ENCODE data around the gene FUCA2. TPM values are rescaled to one million over a fixed set of nuclear protein-coding genes. Genes with fewer than 3 reads are reported as not detected.

The FUCA2 gene
- total and polyA plus RNA-seq, 7 donors, result 14.9 to 51.4 (median 22.7) TPM

GRCh38 chr6:143496974-143497373, 14.5 kb downstream of the FUCA2 start:
- no peak for DNase-seq
- TF ChIP-seq EP300 (IDR thresholded peaks at IDR 0.05) (no peak), POLR2A (IDR thresholded peaks at IDR 0.05) (no peak), CTCF (IDR thresholded peaks at IDR 0.05) (no peak), POLR2AphosphoS5 (IDR thresholded peaks at IDR 0.05) (no peak)
- WGBS, 2 donors, result 98 to 100% methylated on average over 1 of the region's 1 CpG

GRCh38 chr6:143490775-143491174, 20.7 kb downstream of the FUCA2 start:
- H3K27me3 ChIP-seq, result no peaks in the 10 kb centered on the region
- no peak overlapping the region for H3K4me3 ChIP-seq
- no peaks in the 10 kb centered on the region for H3K9me3 ChIP-seq
- peaks cover 0 to 28% (median 4%) of the 10 kb centered on the region in 4 donors for H3K36me3 ChIP-seq
- TF ChIP-seq CTCF (IDR thresholded peaks at IDR 0.05) (no peak), EP300 (IDR thresholded peaks at IDR 0.05) (no peak), POLR2AphosphoS5 (IDR thresholded peaks at IDR 0.05) (no peak), POLR2A (IDR thresholded peaks at IDR 0.05) (no peak)
- intact Hi-C loops (cut with DNase I), result no loop called here
- H3K27ac ChIP-seq, result no peak overlapping the region
- H3K4me1 ChIP-seq, result no peaks in the 10 kb centered on the region
- 96% methylated on average over 8 of the region's 8 CpGs for WGBS, 2 donors
- DNase-seq, result no peak

More at GRCh38 chr6:143496974-143497373, 14.5 kb downstream of the FUCA2 start:
- no peak overlapping the region for H3K27ac ChIP-seq
- peaks cover 0 to 80% (median 14%) of the 10 kb centered on the region in 4 donors for H3K36me3 ChIP-seq
- H3K27me3 ChIP-seq, result no peaks in the 10 kb centered on the region
- H3K4me3 ChIP-seq, result no peak overlapping the region
- intact Hi-C loops (cut with DNase I), result no loop called here
- no peaks in the 10 kb centered on the region for H3K9me3 ChIP-seq
- H3K4me1 ChIP-seq, result no peaks in the 10 kb centered on the region

GRCh38 chr6:143490244-143490643, 21.3 kb downstream of the FUCA2 start:
- WGBS, 2 donors, result 92 to 94% methylated on average over 1 of the region's 1 CpG

GRCh38 chr6:143486752-143487151, 24.8 kb downstream of the FUCA2 start:
- H3K9me3 ChIP-seq, result no peaks in the 10 kb centered on the region
- TF ChIP-seq POLR2A (IDR thresholded peaks at IDR 0.05) (no peak), CTCF (IDR thresholded peaks at IDR 0.05) (no peak), POLR2AphosphoS5 (IDR thresholded peaks at IDR 0.05) (no peak), EP300 (IDR thresholded peaks at IDR 0.05) (no peak)
- 96 to 97% methylated on average over 3 of the region's 3 CpGs for WGBS, 2 donors
- intact Hi-C loops (cut with DNase I), result no loop called here
- H3K27ac ChIP-seq, result no peak overlapping the region
- H3K4me1 ChIP-seq, result no peaks in the 10 kb centered on the region
- no peak overlapping the region for H3K4me3 ChIP-seq
- no peaks in the 10 kb centered on the region for H3K27me3 ChIP-seq
- no peak for DNase-seq
- H3K36me3 ChIP-seq, result peaks cover 0 to 4% (median 0%) of the 10 kb centered on the region in 4 donors

More at GRCh38 chr6:143490244-143490643, 21.3 kb downstream of the FUCA2 start:
- peaks cover 0 to 23% (median 4%) of the 10 kb centered on the region in 4 donors for H3K36me3 ChIP-seq
- intact Hi-C loops (cut with DNase I), result no loop called here
- no peak overlapping the region for H3K27ac ChIP-seq
- H3K27me3 ChIP-seq, result no peaks in the 10 kb centered on the region
- no peaks in the 10 kb centered on the region for H3K9me3 ChIP-seq
- no peak for DNase-seq
- no peak overlapping the region for H3K4me3 ChIP-seq
- TF ChIP-seq POLR2A (IDR thresholded peaks at IDR 0.05), result no peak
- no peak for TF ChIP-seq EP300 (IDR thresholded peaks at IDR 0.05)
- TF ChIP-seq POLR2AphosphoS5 (IDR thresholded peaks at IDR 0.05), result no peak
- TF ChIP-seq CTCF (IDR thresholded peaks at IDR 0.05), result no peak
- no peaks in the 10 kb centered on the region for H3K4me1 ChIP-seq

- Histone ChIP-seq H3K4me1 (no peaks in the 10 kb centered on the region), H3K4me3 (no peak overlapping the region), H3K27ac (no peak overlapping the region), H3K36me3 (peaks cover 0 to 4% (median 0%) of the 10 kb centered on the region in 4 donors), H3K9me3 (no peaks in the 10 kb centered on the region), H3K27me3 (no peaks in the 10 kb centered on the region)
- WGBS, 2 donors, result 92 to 95% methylated on average over 2 of the region's 2 CpGs
- no peak for DNase-seq
- TF ChIP-seq POLR2AphosphoS5 (IDR thresholded peaks at IDR 0.05) (no peak), CTCF (IDR thresholded peaks at IDR 0.05) (no peak), EP300 (IDR thresholded peaks at IDR 0.05) (no peak), POLR2A (IDR thresholded peaks at IDR 0.05) (no peak)
- intact Hi-C loops (cut with DNase I), result no loop called here
These were observed 25.6 kb downstream of the FUCA2 start for GRCh38 chr6:143485967-143486366.
